HCT116 (cell line): Measurements from ENCODE around the gene CAV2. TPM values are rescaled to one million over a fixed set of nuclear protein-coding genes. Genes with fewer than 3 reads are reported as not detected.
A peak's percentile ranks its signal among the peaks of the same experiment; 100 is the strongest.

Source experiments
- ATAC-seq: fragments of 200-7000 bp; cut with Tn5 transposase; 2 replicates; pipeline ENCODE4 v1.9.1; 2020; ENCODE audit warnings: mild to moderate bottlenecking, moderate library complexity
- BruUV-seq: library from RNA; stranded (reverse); fragments of 400-500 nt; replicated peaks from 2 replicates; lab custom pipeline; 2021; lab: Mats Ljungman, UMichigan
- CTCF ChIA-PET: fragments of 300-600 bp; sonication (Branson Sonifier 250); formaldehyde crosslinking; loops from one replicate; lab custom pipeline; 2021; ENCODE audit warnings: antibody characterized with exemption; lab: Charles Lee
- POLR2A ChIA-PET: fragments of 300-600, 350-600 bp; sonication (Branson Sonifier 250); formaldehyde crosslinking; loops from one replicate; lab custom pipeline; 2021; ENCODE audit warnings: antibody characterized with exemption; lab: Charles Lee
- RAD21 ChIA-PET, 2 experiments: fragments of 300-600 bp; sonication (Branson Sonifier 250); formaldehyde crosslinking; loops; one replicate each; lab custom pipeline; 2023; ENCODE audit warnings: low total read pairs in 2 of 2; ENCODE audit not compliant: uncharacterized antibody in 2 of 2, unreplicated experiment in 2 of 2, low non-redundant PET in 1 of 2; lab: Charles Lee
- DNase-seq: peaks from one replicate; pipeline ENCODE4 v3.0.0-alpha.2; 2010; ENCODE audit warnings: low read depth, low spot score
- H2AFZ ChIP-seq: fragments of 200-600 bp; shearing (Covaris generic), sonication (generic); 2 replicates; pipeline ENCODE4 v1.6.1; 2017; ENCODE audit warnings: low read depth, mixed run types, mixed read lengths, antibody characterized with exemption, low read length; ENCODE audit not compliant: poor library complexity, severe bottlenecking
- H3K27ac ChIP-seq: 2 replicates; pipeline ENCODE4 v1.5.1; 2012; ENCODE audit warnings: low read depth, low read length
- H3K27me3 ChIP-seq: fragments of 200-600 bp; sonication (generic); 2 replicates; pipeline ENCODE4 v1.6.1; 2016; ENCODE audit warnings: mixed run types, low read length, mixed read lengths; ENCODE audit not compliant: insufficient read depth
- H3K36me3 ChIP-seq, 2 experiments: fragments of 200-500 bp in 1 of 2; fragments of 200-600 bp in 1 of 2; sonication (Bioruptor generic) in 1 of 2; sonication (generic) in 1 of 2; 2 replicates each; pipeline versions ENCODE4 v1.5.1 to v1.6.1; 2014 to 2016; ENCODE audit warnings: low read length in 2 of 2, inconsistent platforms in 1 of 2, mixed read lengths in 1 of 2, mixed run types in 1 of 2; ENCODE audit not compliant: insufficient read depth in 2 of 2, control insufficient read depth in 1 of 2
- H3K4me1 ChIP-seq, 2 experiments: fragments of 200-600 bp in 1 of 2; sonication (generic) in 1 of 2; 2 replicates each; pipeline versions ENCODE4 v1.5.1 to v1.6.1; 2012 to 2017; ENCODE audit warnings: low read length in 2 of 2, inconsistent platforms in 1 of 2, mild to moderate bottlenecking in 1 of 2, mixed read lengths in 1 of 2, mixed run types in 1 of 2, moderate library complexity in 1 of 2; ENCODE audit not compliant: insufficient read depth in 2 of 2, control insufficient read depth in 1 of 2
- H3K4me2 ChIP-seq: fragments of 200-600 bp; sonication (generic); 2 replicates; pipeline ENCODE4 v1.6.1; 2017; ENCODE audit warnings: mixed run types, low read length, mixed read lengths
- H3K4me3 ChIP-seq, 2 experiments: fragments of 200-600 bp in 1 of 2; sonication (generic) in 1 of 2; replicated peaks in 1 of 2; 2 replicates each; pipeline ENCODE4 v1.5.1; 2011 to 2016; ENCODE audit warnings: low read length in 2 of 2, control low read depth in 1 of 2, low read depth in 1 of 2, mild to moderate bottlenecking in 1 of 2, mixed read lengths in 1 of 2, mixed run types in 1 of 2
- H3K79me2 ChIP-seq: fragments of 200-600 bp; sonication (generic); 2 replicates; pipeline ENCODE4 v1.6.1; 2017; ENCODE audit warnings: mild to moderate bottlenecking, mixed run types, low read length, moderate library complexity, mixed read lengths; ENCODE audit not compliant: insufficient read depth
- H3K9ac ChIP-seq: fragments of 200-600 bp; sonication (generic); 2 replicates; pipeline ENCODE4 v1.6.1; 2016; ENCODE audit warnings: low read length, mixed read lengths
- H3K9me2 ChIP-seq: fragments of 200-600 bp; sonication (generic), shearing (Covaris generic); 2 replicates; pipeline ENCODE4 v1.6.1; 2017; ENCODE audit warnings: mixed run types, mild to moderate bottlenecking, moderate library complexity; ENCODE audit not compliant: insufficient read depth
- H3K9me3 ChIP-seq, 2 experiments: fragments of 200-500 bp in 1 of 2; fragments of 200-600 bp in 1 of 2; sonication (Bioruptor generic) in 1 of 2; sonication (generic) in 1 of 2; 2 replicates each; pipeline ENCODE4 v1.6.1; 2014 to 2017; ENCODE audit warnings: low read length in 2 of 2, mixed read lengths in 2 of 2, inconsistent platforms in 1 of 2, low read depth in 1 of 2, mild to moderate bottlenecking in 1 of 2, mixed run types in 1 of 2, moderate library complexity in 1 of 2; ENCODE audit not compliant: control insufficient read depth in 1 of 2, insufficient read depth in 1 of 2
- H4K20me1 ChIP-seq: fragments of 200-600 bp; sonication (generic), shearing (Covaris generic); 2 replicates; pipeline ENCODE4 v1.6.1; 2017; ENCODE audit warnings: mixed run types, mild to moderate bottlenecking, moderate library complexity; ENCODE audit not compliant: insufficient read depth
- JUND ChIP-seq: IDR thresholded peaks from 2 replicates; pipeline ENCODE4 v1.6.1; 2012
- POLR2A ChIP-seq: IDR thresholded peaks from 2 replicates; pipeline ENCODE4 v1.7.0; 2011; ENCODE audit warnings: borderline replicate concordance; ENCODE audit not compliant: insufficient read depth, insufficient read length; ENCODE audit errors: extremely low read depth
- POLR2AphosphoS5 ChIP-seq: IDR thresholded peaks from 2 replicates; pipeline ENCODE4 v1.6.1; 2011; ENCODE audit warnings: mild to moderate bottlenecking, low read depth, low read length, moderate library complexity
- SIN3A ChIP-seq: IDR thresholded peaks from 2 replicates; pipeline ENCODE4 v1.6.1; 2012; ENCODE audit warnings: low read depth
- YY1 ChIP-seq: IDR thresholded peaks from 2 replicates; pipeline ENCODE4 v1.6.1; 2011; ENCODE audit warnings: low read length, low read depth, moderate library complexity, mild to moderate bottlenecking; ENCODE audit not compliant: insufficient replicate concordance; ENCODE audit errors: extremely low read depth
- ZFX ChIP-seq: fragments of 450-650 bp; IDR thresholded peaks from 2 replicates; pipeline ENCODE4 v1.6.1; 2017
- intact Hi-C: fragments of 100-400 bp; cut with micrococcal nuclease; formaldehyde crosslinking; loops from 2 replicates; pipeline ENCODE4 v1.10.0; 2022
- total RNA-seq: library from RNA; stranded (reverse); gene quantifications from one replicate; pipeline ENCODE4 v1.2.1, GENCODE V29; 2021; ENCODE audit not compliant: unreplicated experiment
- TF ChIP-seq, protein P1 (sequence below), 3 experiments: fragments of 200-600 bp in 1 of 3; sonication (generic) in 1 of 3; IDR thresholded peaks in 2 of 3; conservative IDR thresholded peaks in 1 of 3; 2 replicates each; pipeline ENCODE4 v1.5.1; 2012 to 2017; ENCODE audit warnings: low read depth in 2 of 3, low read length in 2 of 3, antibody characterized with exemption in 1 of 3, borderline replicate concordance in 1 of 3, control low read depth in 1 of 3, mild to moderate bottlenecking in 1 of 3, mixed read lengths in 1 of 3, mixed run types in 1 of 3, moderate library complexity in 1 of 3; ENCODE audit not compliant: insufficient read depth in 1 of 3
- TF ChIP-seq, protein P2 (sequence below): IDR thresholded peaks from 2 replicates; pipeline ENCODE4 v1.6.1; 2012
- TF ChIP-seq, protein P3 (sequence below): IDR thresholded peaks from 2 replicates; pipeline ENCODE4 v1.6.1; 2011; ENCODE audit warnings: mild to moderate bottlenecking, low read length, moderate library complexity; ENCODE audit not compliant: insufficient replicate concordance; ENCODE audit errors: extremely low read depth

The CAV2 gene
- total RNA-seq, 1 experiment from 2014 or later = 157 TPM

DNA sequence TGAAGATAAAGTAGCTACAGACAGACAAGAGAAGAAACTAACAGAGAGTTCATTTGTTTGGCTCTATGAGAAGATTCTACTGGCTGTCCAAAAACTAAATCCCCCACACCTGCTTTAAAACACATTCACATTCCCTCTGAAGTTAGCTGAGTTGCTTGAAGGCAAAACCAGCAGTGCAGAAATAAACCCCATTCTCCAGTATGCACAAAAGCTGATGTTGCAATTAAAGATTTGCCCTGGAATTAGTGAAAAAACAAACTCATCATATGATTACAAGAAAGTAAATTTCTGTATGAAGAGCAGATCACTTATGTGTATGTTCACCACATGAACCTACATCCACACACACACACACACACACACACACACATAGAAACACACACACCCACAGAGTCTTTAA lies 16.0 kb downstream of the CAV2 start:
- CTCF ChIA-PET = interaction anchor here (1.4 to 1.8 kb wide), 3 partner anchors 11 to 63 kb away, joined by 3 to 7 read pairs (median 6); no protein-coding TSS in a partner anchor
- H3K9me2 ChIP-seq = no peaks in the 10 kb centered on the region
- TF ChIP-seq YY1 (no peak), SIN3A (no peak; the same call in 1 of the 2 replicates), POLR2AphosphoS5 (no peak), ZFX (no peak), JUND (no peak), POLR2A (no peak)
- TF ChIP-seq, protein P1, sequence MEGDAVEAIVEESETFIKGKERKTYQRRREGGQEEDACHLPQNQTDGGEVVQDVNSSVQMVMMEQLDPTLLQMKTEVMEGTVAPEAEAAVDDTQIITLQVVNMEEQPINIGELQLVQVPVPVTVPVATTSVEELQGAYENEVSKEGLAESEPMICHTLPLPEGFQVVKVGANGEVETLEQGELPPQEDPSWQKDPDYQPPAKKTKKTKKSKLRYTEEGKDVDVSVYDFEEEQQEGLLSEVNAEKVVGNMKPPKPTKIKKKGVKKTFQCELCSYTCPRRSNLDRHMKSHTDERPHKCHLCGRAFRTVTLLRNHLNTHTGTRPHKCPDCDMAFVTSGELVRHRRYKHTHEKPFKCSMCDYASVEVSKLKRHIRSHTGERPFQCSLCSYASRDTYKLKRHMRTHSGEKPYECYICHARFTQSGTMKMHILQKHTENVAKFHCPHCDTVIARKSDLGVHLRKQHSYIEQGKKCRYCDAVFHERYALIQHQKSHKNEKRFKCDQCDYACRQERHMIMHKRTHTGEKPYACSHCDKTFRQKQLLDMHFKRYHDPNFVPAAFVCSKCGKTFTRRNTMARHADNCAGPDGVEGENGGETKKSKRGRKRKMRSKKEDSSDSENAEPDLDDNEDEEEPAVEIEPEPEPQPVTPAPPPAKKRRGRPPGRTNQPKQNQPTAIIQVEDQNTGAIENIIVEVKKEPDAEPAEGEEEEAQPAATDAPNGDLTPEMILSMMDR (IDR thresholded peaks at IDR 0.05 in 2 of 3, conservative IDR thresholded peaks at IDR 0.05 in 1 of 3; ENCODE audit: borderline replicate concordance in 1 of 3, insufficient read depth in 1 of 3, low read depth in 2 of 3, low read length in 2 of 3) = no peak
- TF ChIP-seq, protein P2, sequence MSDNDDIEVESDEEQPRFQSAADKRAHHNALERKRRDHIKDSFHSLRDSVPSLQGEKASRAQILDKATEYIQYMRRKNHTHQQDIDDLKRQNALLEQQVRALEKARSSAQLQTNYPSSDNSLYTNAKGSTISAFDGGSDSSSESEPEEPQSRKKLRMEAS = no peak
- TF ChIP-seq, protein P3, sequence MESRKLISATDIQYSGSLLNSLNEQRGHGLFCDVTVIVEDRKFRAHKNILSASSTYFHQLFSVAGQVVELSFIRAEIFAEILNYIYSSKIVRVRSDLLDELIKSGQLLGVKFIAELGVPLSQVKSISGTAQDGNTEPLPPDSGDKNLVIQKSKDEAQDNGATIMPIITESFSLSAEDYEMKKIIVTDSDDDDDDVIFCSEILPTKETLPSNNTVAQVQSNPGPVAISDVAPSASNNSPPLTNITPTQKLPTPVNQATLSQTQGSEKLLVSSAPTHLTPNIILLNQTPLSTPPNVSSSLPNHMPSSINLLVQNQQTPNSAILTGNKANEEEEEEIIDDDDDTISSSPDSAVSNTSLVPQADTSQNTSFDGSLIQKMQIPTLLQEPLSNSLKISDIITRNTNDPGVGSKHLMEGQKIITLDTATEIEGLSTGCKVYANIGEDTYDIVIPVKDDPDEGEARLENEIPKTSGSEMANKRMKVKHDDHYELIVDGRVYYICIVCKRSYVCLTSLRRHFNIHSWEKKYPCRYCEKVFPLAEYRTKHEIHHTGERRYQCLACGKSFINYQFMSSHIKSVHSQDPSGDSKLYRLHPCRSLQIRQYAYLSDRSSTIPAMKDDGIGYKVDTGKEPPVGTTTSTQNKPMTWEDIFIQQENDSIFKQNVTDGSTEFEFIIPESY = no peak

More for the DNA sequence above, 16.0 kb downstream of the CAV2 start:
- intact Hi-C loops = no loop called here
- BruUV-seq = no TSS peak
- Histone ChIP-seq H3K4me1 (peaks cover 41 to 89% of the 10 kb centered on the region in 2 experiments), H3K4me2 (peak overlapping the region; percentile 75), H3K27ac (peak overlapping the region; percentile 96; the same call in 1 of the 2 replicates), H3K36me3 (no peaks in the 10 kb centered on the region), H3K9me3 (no peaks in the 10 kb centered on the region), H3K4me3 (no peak overlapping the region), H3K27me3 (no peaks in the 10 kb centered on the region), H3K9ac (peak overlapping the region; percentile 61), H4K20me1 (no peaks in the 10 kb centered on the region), H2AFZ (peak overlapping the region; percentile 20), H3K79me2 (no peaks in the 10 kb centered on the region)
- ChIA-PET RAD21 (no interaction called here), POLR2A (interaction anchor here (1.5 to 2.3 kb wide), 2 partner anchors 10 to 73 kb away, joined by 6 to 12 read pairs; partner anchors contain the start of gene CAV1)
- DNase-seq (no peak), ATAC-seq (no peak)
